ENCODE data around the gene FKBP7. TPM values are rescaled to one million over a fixed set of nuclear protein-coding genes. Genes with fewer than 3 reads are reported as not detected.
"Not testable (repeated sequence)": the region's sequence is repeated elsewhere in the genome, so short reads cannot be mapped to it uniquely, and the experiment has no call there.

FKBP7 gene
- total RNA-seq, 1 donor from 2014 or later: 21.9 TPM

GRCh38 chr2:178485356-178485755 lies 7.0 kb upstream of the FKBP7 start:
- no peak for DNase-seq (ENCODE audit: low read depth)

GRCh38 chr2:178484245-178485041 lies 6.0 kb upstream of the FKBP7 start:
- DNase-seq (ENCODE audit: low read depth): peak; percentile 31

GRCh38 chr2:178482437-178482836 lies 4.0 kb upstream of the FKBP7 start:
- peak; percentile 40 for DNase-seq (ENCODE audit: low read depth)

GRCh38 chr2:178480227-178481181 lies 2.1 kb upstream of the FKBP7 start, which contains the start of gene PLEKHA3:
Gene PLEKHA3 (plus strand): TSS chr2:178480457. CDS start chr2:178480870, 413 bp downstream.
- peak; percentile 86 for DNase-seq (ENCODE audit: low read depth)

GRCh38 chr2:178479758-178480226 lies 1.4 kb upstream of the FKBP7 start:
- DNase-seq (ENCODE audit: low read depth): no peak

- no peak for DNase-seq (ENCODE audit: low read depth)
Measured at GRCh38 chr2:178479275-178479616, 846 bp upstream of the FKBP7 start.

GRCh38 chr2:178478130-178478438 lies 316 bp downstream of the FKBP7 start:
- peak; percentile 17 for DNase-seq (ENCODE audit: low read depth)

GRCh38 chr2:178477443-178478129 lies 814 bp downstream of the FKBP7 start:
- no peak for DNase-seq (ENCODE audit: low read depth)

GRCh38 chr2:178476477-178476876 lies 1.9 kb downstream of the FKBP7 start:
- no peak for DNase-seq (ENCODE audit: low read depth)

- no peak for DNase-seq (ENCODE audit: low read depth)
Measured at GRCh38 chr2:178474560-178474959, 3.8 kb downstream of the FKBP7 start.

GRCh38 chr2:178473931-178474330 lies 4.5 kb downstream of the FKBP7 start:
- no peak for DNase-seq (ENCODE audit: low read depth)

- DNase-seq (ENCODE audit: low read depth): no peak
Measured at GRCh38 chr2:178473373-178473772, 5.0 kb downstream of the FKBP7 start.

GRCh38 chr2:178471313-178471712 lies 7.1 kb downstream of the FKBP7 start:
- not testable (repeated sequence) for DNase-seq (ENCODE audit: low read depth)

- no peak for DNase-seq (ENCODE audit: low read depth)
Measured at GRCh38 chr2:178469219-178469849, 9.1 kb downstream of the FKBP7 start.

- no peak for DNase-seq (ENCODE audit: low read depth)
Measured at GRCh38 chr2:178457390-178457886, 21.0 kb downstream of the FKBP7 start.

- no peak for DNase-seq (ENCODE audit: low read depth)
Measured at GRCh38 chr2:178455947-178456346, 22.5 kb downstream of the FKBP7 start.

GRCh38 chr2:178452870-178453269 lies 25.5 kb downstream of the FKBP7 start:
- DNase-seq (ENCODE audit: low read depth): no peak

GRCh38 chr2:178452334-178452733 lies 26.1 kb downstream of the FKBP7 start:
- DNase-seq (ENCODE audit: low read depth): no peak

GRCh38 chr2:178450774-178451525 lies 27.4 kb downstream of the FKBP7 start, which contains the start of the genes PJVK and PRKRA:
Gene PJVK (plus strand): TSS chr2:178451378. CDS start chr2:178453410, 2,032 bp downstream.
Gene PRKRA (minus strand): TSS chr2:178451175. CDS start chr2:178451030, 145 bp downstream.
- DNase-seq (ENCODE audit: low read depth): peak; percentile 85

GRCh38 chr2:178450524-178450773 lies 28.0 kb downstream of the FKBP7 start:
- DNase-seq (ENCODE audit: low read depth): no peak

All from renal cortical epithelial cell (primary cell).